G401.6 (cell line): Measurements from ENCODE around the gene RPS19BP1.

Source experiments
- FAIRE-seq: peaks from 2 replicates; lab custom pipeline; 2012; peaks lifted over from hg19 to GRCh38; lab: Jason Lieb, UNC

RPS19BP1 gene, protein sequence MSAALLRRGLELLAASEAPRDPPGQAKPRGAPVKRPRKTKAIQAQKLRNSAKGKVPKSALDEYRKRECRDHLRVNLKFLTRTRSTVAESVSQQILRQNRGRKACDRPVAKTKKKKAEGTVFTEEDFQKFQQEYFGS

DNA sequence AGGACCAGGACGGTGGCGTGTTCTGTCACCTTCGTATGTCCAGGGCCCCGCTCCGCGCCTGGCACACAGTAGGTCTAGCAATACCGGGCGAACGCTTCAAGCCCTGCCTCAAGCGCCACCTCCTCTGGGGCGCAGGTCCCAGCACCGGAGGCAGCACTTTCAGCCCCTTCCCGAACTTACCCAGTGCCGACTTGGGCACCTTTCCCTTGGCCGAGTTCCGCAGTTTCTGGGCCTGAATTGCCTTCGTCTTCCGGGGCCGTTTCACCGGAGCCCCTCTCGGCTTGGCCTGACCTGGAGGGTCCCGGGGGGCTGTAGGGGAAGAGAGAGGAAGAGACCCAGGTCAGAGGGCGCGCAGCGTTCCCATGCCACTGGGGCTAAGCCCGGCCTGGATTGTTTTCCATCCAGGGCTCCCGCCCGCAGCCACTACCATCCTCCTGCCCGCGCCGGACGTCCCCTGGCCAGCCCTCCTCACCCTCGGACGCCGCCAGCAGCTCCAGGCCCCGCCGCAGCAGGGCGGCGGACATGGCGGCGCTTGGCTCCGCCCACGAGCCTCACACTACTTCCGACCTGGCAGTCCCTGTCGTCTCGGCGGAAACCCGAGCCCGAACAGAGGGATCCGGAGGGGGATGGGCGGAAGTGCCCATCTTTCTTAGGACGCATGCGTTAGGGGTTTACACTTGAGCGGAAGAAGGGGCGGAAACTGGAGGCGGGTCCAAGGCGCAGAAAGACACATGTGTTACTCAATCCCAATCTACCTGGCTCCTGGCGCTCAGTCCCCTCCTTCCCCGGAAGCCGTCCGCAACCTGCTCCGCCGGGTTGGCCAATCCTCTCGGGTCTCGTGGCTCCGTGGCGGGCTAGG is at the start of gene RPS19BP1:
Gene RPS19BP1 (minus strand): TSS at position 534 of the 859 bp plus-strand sequence. CDS start 10 bp downstream, at position 524.
- peak; percentile 99 for FAIRE-seq

DNA sequence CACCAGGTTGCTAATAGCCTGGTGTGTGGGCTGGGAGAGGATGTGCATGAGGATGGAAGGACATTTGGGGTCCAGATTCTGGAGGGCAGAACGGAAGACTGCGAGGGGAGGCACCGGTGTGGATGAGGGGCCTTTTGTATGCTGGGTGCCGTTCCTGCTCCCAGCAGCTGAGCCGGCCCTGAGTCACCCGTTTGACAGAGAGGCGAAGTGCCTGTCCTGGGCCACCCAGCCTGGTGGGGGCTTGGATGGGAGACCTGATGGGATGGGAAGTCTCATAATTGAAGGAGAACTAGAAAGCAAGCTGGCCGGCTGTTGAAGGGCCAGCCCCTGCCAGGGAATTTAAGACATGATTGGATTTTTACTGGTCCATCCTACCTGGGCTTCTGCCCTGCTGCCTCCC is 48.8 kb upstream of the RPS19BP1 start:
- FAIRE-seq = no peak

DNA sequence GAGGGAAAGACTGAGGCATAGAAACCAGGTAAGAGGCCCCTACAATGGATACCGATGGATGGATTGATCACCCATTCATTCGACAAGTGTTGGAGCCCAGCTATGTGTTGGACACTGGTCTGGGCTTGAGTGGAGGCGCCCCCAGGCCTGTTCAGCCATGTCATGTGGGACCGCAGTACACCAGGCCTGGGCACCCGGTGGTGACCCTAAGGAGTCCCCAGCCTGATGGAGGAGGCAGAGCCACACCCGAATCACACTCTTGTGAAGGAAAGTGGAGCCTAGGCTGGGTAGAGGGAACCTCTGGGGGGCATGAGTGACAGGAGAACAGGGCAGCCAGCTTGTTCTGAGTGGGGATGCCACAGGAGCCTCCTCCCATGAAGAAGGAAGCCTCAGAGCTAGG is 48.2 kb upstream of the RPS19BP1 start:
- FAIRE-seq = no peak

DNA sequence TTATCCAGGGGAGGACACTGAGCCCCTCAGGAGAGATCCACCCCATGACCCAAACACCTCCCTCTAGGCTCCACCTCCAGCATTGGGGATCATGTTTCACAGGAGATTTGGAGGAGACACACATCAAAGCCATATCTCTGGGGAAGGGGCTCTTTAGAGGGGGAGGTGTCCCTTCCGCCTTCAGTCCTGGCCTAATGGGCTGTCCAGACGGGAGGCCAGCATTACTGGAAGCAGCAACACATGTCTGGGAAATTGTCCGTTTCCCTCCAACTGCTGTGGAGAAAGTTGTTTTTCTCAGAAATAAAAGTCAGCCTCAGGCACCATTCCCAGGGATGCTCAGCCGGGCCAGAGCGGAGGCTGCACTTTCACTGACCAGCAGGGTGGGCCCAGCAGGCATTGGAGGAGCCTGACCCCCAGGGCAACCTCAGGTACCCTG is 47.5 kb upstream of the RPS19BP1 start:
- FAIRE-seq = no peak

DNA sequence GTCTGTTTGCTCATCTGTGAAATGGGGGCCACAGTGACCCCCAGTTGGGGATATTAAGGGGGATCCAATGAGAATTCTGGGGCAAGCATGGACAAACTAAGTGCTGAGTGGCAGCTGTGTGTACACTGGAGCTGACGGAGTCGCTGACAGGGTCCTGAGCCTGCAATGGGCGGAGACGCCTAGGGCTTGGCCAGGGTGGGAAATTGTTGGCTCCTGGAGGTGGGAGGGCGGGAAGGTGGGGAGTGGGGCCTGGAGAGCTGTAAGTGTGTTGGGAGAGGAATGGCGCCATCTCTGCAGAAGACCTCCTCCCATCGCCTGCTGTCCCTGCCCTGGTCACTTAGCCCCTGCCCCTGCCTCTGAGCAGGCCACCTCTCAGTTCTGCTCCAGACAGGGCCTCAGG is 45.4 kb upstream of the RPS19BP1 start:
- no peak for FAIRE-seq

DNA sequence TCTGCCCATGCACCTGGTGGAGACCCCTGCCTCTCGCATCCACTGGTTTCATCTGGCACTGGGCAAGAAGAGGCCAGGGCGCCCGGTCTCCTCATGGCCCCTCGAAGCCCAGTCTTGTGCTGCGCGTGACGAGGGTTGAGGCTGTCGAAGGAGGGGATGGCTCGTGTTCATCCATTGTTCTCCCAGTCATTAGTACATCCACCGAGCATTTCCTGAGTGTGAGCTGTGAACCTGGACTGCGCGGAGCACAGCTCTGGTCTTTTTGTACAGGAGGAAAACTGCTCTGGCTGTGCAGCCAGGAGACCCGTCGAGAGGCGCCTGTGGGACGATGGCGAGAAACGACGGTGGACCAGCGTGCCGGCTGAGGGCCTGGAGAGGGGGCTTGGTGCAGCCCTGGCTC is 44.8 kb upstream of the RPS19BP1 start:
- FAIRE-seq = no peak

DNA sequence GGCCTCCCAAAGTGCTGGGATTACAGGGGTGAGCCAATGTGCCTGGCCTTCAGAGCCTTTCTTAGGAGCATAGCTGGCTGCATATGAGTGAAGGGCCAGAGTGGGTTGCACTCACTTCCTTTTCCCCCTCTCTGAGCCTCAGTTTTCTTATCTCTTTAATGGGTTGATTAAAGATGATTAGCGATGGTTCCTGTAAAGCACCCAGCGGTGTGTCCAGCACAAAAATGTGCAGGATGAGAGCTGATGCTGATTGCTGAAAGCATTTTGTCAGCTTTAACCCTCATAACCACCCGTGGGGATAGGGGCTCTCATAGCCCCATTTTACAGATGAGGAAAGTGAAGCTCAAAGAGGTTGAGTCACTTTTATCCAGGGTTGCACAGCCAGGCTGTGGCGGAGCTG is 43.5 kb upstream of the RPS19BP1 start:
- no peak for FAIRE-seq

DNA sequence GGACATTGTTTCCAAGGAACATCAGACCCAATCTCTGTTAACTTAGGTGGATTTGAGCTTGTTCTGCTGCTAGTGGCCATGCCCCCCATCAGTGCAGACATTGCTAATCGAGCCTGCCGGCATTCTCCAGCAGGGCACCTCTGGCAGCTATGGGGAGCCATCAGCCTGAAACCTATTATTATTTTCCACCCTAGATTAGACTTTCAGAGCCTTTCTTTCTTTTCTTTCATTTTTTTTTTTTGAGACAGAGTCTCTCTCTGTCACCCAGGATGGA is 42.9 kb upstream of the RPS19BP1 start:
- no peak for FAIRE-seq

DNA sequence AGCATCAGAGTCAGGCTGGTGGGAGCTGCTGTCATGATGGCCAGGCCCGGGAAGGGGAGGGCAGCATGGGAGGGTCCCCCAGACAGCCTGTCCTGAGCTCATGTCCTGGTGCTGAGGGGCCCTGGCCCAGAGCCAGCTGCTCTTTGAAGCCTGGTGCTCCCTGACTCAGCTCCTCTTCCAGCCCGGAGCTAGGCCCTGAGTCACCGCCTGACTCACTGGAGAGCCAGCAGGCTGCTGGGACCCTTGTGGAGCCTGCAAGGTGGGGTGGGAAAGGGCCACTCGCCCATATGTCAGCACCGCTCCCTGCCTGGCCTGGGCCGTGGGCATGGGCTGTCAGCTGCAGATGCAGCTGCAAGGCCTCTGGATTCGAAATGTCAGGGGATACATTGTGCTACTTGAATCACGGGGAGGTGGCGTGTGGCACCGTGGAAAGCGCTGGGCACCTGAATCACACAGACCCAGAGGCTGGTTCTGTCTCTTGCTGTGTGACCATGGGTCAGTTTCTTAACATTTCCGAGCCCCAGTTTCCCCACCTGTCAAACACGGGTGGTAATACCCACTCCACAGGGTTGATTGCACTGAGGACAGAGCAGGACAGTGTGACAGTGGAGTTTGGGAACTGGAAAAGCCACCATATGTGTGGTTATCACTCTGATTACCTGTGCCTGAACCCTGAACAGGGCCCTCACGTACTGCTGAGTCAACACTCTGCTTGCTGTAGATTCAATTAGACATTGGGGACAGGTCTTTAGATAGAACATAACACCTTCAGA is 42.4 kb upstream of the RPS19BP1 start:
- no peak for FAIRE-seq

DNA sequence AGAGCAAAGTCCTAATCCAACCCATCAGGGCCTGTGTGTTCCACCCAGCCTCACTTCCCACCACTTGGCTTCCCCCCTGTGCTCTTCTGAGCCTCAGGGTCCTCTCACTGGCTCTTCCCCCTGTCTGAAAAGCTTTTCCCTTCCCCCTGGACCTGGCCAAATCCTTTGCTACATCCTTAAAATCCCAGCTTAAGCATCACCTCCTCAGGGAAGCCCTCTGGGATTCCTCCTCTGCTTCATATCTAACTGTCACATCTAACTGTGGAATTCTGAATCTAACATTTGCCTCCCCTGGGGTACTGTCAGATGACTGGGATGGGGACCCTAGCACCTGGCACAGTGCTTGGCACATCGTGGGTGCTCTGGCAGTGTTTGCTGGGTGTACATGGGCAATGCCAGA is 39.0 kb upstream of the RPS19BP1 start:
- FAIRE-seq = no peak

DNA sequence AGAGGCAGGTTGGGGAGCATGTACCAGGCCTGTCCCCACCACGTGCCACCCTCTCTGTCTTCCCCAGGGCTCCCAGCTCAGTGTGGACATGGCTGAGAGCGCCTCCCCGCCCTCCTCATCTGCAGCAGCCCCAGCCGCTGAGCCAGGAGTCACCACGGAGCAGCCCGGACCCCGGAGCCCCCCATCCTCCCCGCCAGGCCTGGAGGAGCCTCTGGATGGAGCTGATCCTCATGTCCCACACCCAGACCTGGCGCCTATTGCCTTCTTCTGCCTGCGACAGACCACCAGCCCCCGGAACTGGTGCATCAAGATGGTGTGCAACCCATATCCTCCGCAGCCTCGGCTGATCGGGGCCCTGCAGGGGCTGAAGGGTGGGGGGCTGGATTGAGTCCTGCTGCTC is 38.1 kb upstream of the RPS19BP1 start, which contains the start of gene CACNA1I:
Gene CACNA1I (plus strand): TSS at position 89 of the 400 bp plus-strand sequence. CDS start 0 bp downstream, at position 89.
- FAIRE-seq = no peak

DNA sequence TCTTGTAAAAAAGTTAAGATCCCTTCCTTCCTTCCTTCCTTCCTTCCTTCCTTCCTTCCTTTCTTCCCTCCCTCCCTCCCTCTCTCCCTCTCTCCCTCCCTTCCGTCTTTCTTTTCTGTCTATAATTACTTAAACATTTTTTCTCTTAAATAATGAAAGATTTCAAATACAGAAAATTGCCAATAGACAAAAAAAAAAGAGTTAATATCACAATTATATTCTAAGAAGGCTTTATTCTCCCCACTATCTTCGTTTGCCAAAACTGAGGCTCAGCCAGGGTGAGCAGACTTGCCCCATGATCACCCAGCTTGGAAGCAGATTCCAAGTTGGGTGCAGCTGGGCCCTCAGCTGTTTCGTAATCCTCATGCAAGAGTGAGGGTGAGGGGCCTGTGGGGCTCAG is 37.7 kb upstream of the RPS19BP1 start:
- FAIRE-seq = no peak

DNA sequence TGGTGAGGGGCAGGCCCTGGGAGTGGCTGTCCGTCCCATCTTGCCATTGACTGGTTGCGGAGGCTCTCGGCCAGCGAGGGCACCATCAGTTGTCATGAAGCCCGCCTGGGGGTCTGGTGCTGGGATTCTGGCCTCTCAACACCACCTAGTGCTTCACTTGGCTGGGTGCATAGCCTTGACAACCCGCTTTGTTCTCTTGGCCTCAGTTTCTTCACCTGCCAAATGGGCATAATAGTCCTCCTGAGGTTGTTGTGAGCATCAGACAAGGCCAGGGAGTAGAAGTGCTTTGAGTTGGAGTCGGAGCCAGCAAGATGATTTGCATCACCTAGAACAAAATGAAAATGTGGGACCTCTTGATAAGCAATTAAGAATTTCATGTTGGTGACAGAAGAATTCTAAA is 36.5 kb upstream of the RPS19BP1 start:
- no peak for FAIRE-seq

DNA sequence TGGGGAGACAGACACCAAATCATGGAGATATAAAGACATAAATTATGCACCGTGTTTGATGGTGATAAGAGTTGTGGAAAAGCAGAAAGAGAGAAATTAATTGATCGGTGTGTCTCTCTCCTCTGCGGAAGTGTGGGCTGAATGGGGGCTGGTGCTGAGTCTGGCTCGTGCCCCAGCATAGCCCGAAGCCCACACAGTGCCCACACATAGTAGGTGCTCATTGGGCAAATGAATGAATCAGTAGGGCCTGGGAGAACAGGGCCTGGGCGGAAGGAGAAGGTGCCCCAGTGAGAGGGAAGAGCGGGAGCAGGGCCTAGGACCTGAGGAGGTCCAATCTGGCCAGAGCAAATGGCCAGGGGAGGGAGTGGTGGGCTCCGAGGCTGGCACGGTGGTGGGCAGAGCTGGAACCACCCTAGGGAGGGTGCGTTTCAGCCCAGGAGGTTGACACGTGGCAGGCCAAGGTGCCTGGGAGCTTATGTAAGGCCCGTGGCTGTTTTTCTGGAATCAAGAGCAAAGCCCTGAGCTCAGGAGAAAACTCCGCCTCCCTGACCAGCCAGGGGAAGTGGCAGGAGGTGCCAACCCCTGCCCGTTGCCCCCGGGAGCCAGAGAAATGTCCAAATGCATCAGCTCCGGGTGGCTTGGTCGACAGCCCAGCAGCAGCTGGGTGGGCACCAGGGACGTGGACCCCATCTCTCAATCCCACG is 35.9 kb upstream of the RPS19BP1 start:
- no peak for FAIRE-seq

DNA sequence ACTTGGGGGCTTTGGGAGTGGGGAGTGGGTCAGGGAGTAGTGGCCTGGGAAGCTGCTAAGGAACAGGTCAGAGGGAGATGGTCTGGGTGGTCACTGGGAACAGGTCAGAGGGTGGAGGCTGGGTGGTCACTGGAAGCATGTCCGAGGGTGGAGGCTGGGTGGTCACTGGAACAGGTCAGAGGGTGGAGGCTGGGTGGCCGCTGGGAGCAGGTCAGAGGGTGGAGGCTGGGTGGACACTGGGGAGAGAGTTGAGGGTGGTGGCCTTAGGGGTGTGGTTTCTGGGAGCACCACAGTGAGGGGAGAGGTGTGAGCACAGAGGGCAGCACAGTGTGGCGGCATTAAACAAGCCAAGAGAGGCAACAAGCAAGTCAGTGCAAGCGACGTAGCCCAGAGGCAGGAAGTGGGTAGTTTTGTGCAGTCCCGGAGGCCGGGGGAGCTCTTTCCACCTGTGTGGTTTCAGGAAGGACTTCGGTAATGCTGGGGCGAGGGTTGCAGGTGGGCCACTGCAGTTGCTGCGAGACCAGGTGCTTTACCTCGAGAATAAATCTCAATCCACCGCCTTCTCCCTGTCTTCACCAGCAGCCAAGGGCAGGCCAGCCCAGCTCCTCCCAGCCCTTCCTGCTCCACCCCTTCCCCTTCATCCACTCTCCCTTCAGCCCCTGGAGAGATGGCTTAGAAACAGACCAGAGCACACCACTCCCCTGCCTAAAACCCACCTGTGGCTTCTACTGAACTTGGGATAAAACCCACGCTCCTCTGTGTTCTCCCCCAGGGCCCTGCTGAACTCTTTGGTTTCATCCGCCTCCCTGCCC is 34.8 kb upstream of the RPS19BP1 start:
- FAIRE-seq = no peak

DNA sequence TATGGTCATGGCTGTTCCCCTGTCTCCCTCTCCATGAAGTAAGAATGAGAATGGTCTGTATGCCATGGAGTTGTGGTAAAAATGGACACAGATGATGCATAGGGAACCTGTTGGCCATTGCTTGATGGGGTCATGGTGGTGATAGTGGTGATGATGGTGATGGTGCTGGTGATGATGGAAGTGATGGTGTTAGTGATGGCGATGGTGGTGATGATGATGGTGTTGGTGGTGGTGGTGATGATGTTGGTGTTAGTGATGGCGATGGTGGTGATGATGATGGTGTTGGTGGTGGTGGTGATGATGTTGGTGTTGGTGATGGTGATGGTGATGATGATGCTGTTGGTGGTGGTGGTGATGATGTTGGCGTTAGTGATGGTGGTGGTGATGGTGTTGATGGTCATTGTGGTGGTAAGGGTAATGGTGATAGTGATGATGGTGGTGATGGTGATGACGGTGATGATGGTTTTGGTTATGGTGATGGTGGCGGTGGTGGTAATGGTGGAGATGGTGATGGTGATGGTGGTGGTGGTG is 32.9 kb upstream of the RPS19BP1 start:
- FAIRE-seq = no peak

DNA sequence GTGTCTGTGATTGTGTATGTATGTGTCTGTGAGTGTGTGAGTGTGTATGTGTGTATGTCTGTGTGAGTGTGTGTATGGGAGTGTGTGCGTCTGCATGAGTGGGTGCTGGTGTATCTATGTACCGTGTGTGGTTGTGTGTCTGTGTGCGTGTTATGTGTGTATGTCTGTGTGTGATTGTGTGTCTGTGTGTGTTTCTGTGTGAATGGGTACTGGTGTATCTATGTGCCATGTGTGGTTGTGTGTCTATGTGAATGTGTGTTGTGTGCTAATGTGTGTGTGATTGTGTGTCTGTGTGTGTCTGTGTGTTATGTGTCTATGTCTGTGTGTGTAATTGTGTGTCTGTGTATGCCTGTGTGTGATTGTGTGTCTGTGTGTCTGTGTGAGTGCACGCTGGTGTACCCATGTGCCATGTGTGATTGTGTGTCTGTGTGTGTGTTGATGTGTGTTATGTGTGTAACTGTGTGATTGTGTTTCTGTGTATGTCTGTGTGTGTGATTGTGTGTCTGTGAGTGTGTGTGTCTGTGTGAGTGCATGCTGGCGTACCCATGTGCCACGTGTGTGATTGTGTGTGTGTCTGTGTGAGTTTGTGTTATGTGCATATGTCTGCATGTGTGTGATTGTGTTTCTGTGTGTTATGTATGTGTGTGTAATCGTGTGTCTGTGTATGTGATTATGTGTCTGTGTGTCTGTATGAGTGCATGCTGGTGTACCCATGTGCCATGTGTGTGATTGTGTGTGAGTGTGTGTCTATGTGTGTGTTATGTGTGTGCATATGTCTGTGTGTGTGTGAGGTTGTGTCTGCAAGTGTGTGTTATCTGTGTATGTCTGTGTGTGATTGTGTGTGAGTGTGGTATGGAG is 31.3 kb upstream of the RPS19BP1 start:
- FAIRE-seq = no peak

DNA sequence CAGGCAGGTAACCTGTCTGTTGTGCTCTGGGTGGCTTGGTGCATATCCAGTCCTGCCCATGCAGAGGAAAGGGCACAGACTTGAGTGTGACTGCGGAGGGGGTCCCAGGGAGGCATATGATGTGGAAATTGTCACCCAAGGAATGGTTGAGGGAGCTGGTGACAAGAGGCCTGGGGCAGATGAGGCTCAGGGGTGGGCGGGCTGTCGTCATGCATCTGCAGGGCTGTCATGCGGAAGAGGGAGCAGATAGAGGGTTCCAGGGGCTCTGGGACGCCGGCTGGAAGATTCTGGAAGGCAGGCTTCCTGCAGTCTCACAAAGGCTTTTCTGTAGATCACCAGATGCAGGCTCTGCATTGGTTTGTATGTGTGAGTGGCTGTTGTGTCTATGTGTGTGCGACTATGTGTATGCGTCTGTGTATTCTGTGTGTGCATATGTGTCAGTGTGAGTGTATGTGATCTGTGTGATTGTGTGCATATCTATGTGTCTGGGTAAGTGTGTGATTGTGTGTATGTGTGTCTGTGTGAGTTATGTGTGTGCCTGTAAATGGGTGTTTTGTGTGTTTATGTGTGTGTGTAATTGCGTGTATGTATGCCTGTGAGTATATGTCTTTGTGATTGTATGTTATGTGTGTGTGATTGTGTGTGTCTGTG is 30.4 kb upstream of the RPS19BP1 start:
- FAIRE-seq = no peak

DNA sequence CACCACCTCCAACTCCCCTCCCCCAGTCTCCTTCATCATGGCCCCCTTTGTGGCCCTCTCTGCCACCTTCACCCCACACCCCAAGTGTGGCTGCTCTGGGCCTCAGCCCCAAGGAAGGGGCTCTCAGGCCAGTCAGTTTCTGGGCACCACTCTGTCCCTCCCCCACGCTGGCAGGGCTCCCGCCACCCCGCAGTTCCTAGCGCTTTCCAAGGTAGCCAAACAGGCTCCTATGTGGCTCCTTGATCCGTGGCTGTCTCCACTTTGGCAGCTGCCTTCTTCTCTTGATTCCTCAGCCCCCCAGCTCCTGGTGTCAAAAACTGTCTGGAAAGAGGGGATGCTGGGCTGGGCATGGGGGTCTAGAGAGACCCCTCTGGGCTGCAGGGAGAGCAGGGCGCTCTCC is 27.6 kb upstream of the RPS19BP1 start:
- no peak for FAIRE-seq
